ENCODE data around the gene MRPL38.

Gene MRPL38

DNA sequence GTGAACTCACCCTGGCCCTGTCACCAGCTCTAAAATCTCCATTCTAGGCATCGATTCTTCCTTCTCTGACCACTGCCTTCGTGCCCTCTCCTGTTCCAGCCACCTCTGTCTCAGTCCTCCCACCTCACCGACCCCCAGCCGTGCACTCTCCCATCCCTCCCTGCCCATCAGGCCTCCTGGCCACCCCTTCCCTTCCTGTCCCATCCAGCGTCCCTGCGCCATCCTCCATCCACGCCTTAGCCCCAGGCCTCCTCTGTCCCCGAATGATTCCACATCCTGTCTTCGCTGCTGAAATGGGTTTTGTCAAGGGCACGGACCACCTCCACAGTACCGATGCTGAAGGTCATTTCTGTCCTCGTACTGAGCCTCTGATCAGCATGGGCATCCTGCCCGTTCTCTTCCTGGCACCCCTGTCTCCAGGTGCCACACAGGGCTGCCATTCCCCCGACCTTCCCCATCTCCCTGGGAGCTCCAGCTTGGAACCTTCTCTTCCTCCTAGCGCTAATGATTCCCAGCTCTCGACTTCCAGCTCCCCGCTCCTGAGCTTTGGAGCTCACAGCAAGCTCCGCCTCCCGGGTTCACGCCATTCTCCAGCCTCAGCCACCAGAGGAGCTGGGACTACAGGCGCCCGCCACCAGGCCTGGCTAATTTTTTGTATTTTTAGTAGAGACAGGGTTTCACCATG is 10.5 kb downstream of the MRPL38 start:
- peaks cover 3 to 68% (median 42%) of the 10 kb centered on the region in 4 experiments for H3K36me3 ChIP-seq (ENCODE audit: control insufficient read depth in 4 of 4, insufficient read depth in 4 of 4, low read length in 3 of 4)
- H3K27me3 ChIP-seq (replicated peaks in 2 of 5; ENCODE audit: control insufficient read depth in 4 of 5, insufficient read depth in 5 of 5, low read length in 4 of 5): no peaks in the 10 kb centered on the region
- no peak overlapping the region for H3K27ac ChIP-seq (ENCODE audit: insufficient read depth in 1 of 2, low read depth in 1 of 2, low read length in 2 of 2, poor library complexity in 1 of 2, severe bottlenecking in 2 of 2)
- 95% methylated on average over 21 of the region's 22 CpGs for WGBS (ENCODE audit: insufficient coverage)
- CTCF ChIA-PET: interaction anchor here (1.0 to 15.2 kb wide), 8 partner anchors 8 to 136 kb away, joined by 3 to 173 read pairs (median 5); partner anchors contain the start of genes TRIM47, UNC13D and WBP2
- H3K9me3 ChIP-seq (ENCODE audit: control extremely low read depth in 1 of 5, control insufficient read depth in 4 of 5, insufficient read depth in 2 of 5, low read depth in 1 of 5, low read length in 4 of 5): no peaks in the 10 kb centered on the region
- POLR2A ChIA-PET: interaction anchor here (1.2 kb wide), 1 partner anchor 38 kb away, joined by 3 read pairs; no protein-coding TSS in a partner anchor
- H3K4me1 ChIP-seq (ENCODE audit: control extremely low read depth in 1 of 4, control insufficient read depth in 4 of 4, insufficient read depth in 4 of 4, low read length in 3 of 4): peaks cover 2 to 25% (median 20%) of the 10 kb centered on the region in 4 experiments
- H3K4me3 ChIP-seq (ENCODE audit: control insufficient read depth in 1 of 7, extremely low read depth in 1 of 7, insufficient read depth in 4 of 7, low read depth in 2 of 7, low read length in 6 of 7): no peak overlapping the region
- no peak for DNase-seq

DNA sequence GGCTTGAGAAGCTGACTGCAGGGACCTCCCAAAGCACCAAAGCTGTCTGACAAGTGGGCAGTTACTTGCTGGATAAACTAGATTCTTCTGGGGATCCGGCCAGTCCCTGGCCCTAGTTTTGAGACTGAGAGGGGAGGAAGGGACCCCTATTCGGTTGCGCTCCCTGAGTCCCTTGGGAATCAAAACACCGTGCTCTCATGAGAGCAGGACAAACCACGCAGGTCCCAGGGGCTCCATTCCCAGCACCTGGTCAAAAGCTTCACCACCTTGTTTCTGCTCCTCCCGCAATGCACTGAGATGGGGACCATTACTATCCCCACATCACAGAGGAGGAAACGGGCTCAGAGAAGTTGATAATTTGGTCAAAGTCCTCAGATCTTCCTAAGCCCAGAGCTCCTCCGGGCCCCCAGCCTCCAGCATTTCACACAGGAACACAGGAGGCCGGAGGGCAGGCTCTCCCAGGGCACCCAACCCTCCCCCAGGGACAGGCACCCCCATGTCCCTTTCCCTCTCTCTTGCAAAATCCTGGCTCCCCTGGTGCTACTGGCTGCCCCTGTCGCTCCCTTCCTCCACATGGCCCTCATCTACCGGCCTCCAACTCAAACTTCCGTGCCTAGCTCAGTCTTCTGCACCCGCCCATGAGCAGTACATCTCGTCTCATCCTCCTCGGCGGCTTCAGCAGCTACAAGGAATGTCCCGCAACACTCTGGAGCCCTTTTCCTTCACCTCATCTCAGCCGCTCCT is 11.2 kb downstream of the MRPL38 start:
- Histone ChIP-seq H3K36me3 (ENCODE audit: control insufficient read depth in 4 of 4, insufficient read depth in 4 of 4, low read length in 3 of 4) (peaks cover 4 to 61% (median 36%) of the 10 kb centered on the region in 4 experiments), H3K9me3 (ENCODE audit: control extremely low read depth in 1 of 5, control insufficient read depth in 4 of 5, insufficient read depth in 2 of 5, low read depth in 1 of 5, low read length in 4 of 5) (no peaks in the 10 kb centered on the region), H3K4me3 (ENCODE audit: control insufficient read depth in 1 of 7, extremely low read depth in 1 of 7, insufficient read depth in 4 of 7, low read depth in 2 of 7, low read length in 6 of 7) (no peak overlapping the region), H3K27me3 (replicated peaks in 2 of 5; ENCODE audit: control insufficient read depth in 4 of 5, insufficient read depth in 5 of 5, low read length in 4 of 5) (no peaks in the 10 kb centered on the region), H3K27ac (ENCODE audit: insufficient read depth in 1 of 2, low read depth in 1 of 2, low read length in 2 of 2, poor library complexity in 1 of 2, severe bottlenecking in 2 of 2) (no peak overlapping the region), H3K4me1 (ENCODE audit: control extremely low read depth in 1 of 4, control insufficient read depth in 4 of 4, insufficient read depth in 4 of 4, low read length in 3 of 4) (peaks cover 2 to 25% (median 20%) of the 10 kb centered on the region in 4 experiments)
- 94% methylated on average over 15 of the region's 18 CpGs for WGBS (ENCODE audit: insufficient coverage)
- ChIA-PET CTCF (interaction anchor here (1.0 to 15.2 kb wide), 5 partner anchors 9 to 137 kb away, joined by 3 to 173 read pairs (median 4); partner anchors contain the start of genes TRIM47 and WBP2), POLR2A (interaction anchor here (1.2 kb wide), 1 partner anchor 29 kb away, joined by 3 read pairs; no protein-coding TSS in a partner anchor)
- no peak for DNase-seq

DNA sequence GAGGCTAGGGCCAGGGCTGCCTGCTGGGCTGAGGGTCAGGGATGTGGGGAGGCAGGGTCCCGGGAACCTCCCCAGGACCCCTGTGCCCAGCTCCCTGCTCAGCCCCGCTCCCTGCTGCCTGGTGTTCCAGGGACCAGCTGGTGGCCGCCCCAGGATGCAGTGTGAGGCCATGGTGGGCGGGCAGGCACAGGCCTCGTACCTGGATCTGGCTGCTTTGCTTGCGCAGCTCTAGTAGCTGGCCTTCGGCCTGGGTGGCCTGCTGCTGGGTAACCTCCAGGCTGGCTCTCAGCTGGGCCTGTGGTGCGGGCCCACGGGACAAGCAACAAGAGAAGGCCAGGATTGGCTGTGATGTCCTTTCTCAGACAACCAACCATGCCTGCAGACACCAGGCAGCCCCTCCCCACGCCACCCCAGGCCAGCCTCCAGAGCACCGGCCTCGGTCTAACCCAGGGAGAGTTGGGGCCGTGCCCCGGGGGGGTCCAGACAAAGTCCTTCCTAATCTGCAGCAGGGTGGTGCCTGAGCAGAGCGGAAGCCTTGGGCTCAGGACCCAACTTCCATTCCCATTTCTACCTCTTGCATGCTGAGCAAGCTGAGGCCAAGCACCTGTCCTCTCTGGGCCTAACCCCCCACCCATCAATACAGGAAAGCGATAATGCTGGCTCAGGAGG is 12.0 kb downstream of the MRPL38 start:
- CTCF ChIA-PET: interaction anchor here (1.2 to 15.2 kb wide), 3 partner anchors 10 to 37 kb away, joined by 3 to 173 read pairs (median 6); partner anchors contain the start of genes TRIM47 and WBP2
- no peak overlapping the region for H3K27ac ChIP-seq (ENCODE audit: insufficient read depth in 1 of 2, low read depth in 1 of 2, low read length in 2 of 2, poor library complexity in 1 of 2, severe bottlenecking in 2 of 2)

DNA sequence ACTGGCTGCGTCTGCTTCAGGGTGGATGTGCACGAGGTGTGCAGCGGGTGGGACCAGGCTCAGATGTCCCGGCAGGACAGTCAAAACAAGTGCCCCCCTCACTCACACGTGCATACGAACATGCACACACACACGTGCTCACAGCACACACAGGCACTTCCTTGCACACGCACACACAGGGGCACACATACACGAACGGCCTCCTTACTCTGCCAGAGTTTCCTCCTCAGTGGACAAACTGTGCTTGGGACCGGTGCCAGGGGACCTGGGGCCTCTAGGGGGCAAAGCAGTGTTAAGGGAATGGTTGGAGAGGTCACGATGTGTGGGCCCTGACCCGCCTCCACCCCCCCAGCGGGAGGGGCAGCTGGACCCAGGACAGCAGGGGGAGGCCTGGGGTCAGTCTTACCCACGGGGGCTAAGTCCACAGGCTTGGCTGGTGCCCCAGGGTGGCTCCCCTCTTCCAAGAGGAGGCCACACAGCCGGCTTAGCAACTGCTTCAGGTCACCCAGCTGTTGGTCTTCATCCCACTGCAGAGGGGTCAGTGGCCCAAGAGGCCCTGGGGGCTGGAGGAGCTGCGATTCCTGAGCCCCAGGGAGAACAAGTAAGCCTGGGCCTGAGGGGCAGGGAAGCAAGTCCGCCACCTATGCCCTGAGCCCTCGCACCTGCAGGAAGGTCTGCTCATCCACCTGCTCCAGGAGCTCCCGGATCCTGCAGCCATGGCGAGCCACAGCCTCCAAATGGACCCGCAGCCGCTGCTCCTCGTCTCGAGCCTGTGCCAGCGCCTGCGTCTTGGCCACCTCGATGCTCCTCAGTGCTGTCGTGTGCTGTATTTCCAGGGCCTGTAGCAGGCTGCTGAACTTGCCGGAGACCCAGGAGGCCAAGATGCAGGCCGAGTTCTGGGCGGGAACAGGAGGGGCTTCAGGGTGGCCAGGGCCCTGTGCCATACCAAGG is 12.8 kb downstream of the MRPL38 start:
- POLR2A ChIA-PET: interaction anchor here (1.2 kb wide), 1 partner anchor 28 kb away, joined by 3 read pairs; no protein-coding TSS in a partner anchor
- H3K4me1 ChIP-seq (ENCODE audit: control extremely low read depth in 1 of 4, control insufficient read depth in 4 of 4, insufficient read depth in 4 of 4, low read length in 3 of 4): peaks cover 2 to 19% (median 14%) of the 10 kb centered on the region in 4 experiments

More for the DNA sequence above, 12.0 kb downstream of the MRPL38 start:
- 97% methylated on average over 11 of the region's 16 CpGs for WGBS (ENCODE audit: insufficient coverage)
- Histone ChIP-seq H3K4me1 (ENCODE audit: control extremely low read depth in 1 of 4, control insufficient read depth in 4 of 4, insufficient read depth in 4 of 4, low read length in 3 of 4) (peaks cover 2 to 25% (median 20%) of the 10 kb centered on the region in 4 experiments), H3K27me3 (replicated peaks in 2 of 5; ENCODE audit: control insufficient read depth in 4 of 5, insufficient read depth in 5 of 5, low read length in 4 of 5) (no peaks in the 10 kb centered on the region), H3K9me3 (ENCODE audit: control extremely low read depth in 1 of 5, control insufficient read depth in 4 of 5, insufficient read depth in 2 of 5, low read depth in 1 of 5, low read length in 4 of 5) (no peaks in the 10 kb centered on the region), H3K4me3 (ENCODE audit: control insufficient read depth in 1 of 7, extremely low read depth in 1 of 7, insufficient read depth in 4 of 7, low read depth in 2 of 7, low read length in 6 of 7) (no peak overlapping the region), H3K36me3 (ENCODE audit: control insufficient read depth in 4 of 4, insufficient read depth in 4 of 4, low read length in 3 of 4) (peaks cover 6 to 53% (median 32%) of the 10 kb centered on the region in 4 experiments)
- POLR2A ChIA-PET: interaction anchor here (1.2 kb wide), 1 partner anchor 28 kb away, joined by 3 read pairs; no protein-coding TSS in a partner anchor
- DNase-seq: no peak

DNA sequence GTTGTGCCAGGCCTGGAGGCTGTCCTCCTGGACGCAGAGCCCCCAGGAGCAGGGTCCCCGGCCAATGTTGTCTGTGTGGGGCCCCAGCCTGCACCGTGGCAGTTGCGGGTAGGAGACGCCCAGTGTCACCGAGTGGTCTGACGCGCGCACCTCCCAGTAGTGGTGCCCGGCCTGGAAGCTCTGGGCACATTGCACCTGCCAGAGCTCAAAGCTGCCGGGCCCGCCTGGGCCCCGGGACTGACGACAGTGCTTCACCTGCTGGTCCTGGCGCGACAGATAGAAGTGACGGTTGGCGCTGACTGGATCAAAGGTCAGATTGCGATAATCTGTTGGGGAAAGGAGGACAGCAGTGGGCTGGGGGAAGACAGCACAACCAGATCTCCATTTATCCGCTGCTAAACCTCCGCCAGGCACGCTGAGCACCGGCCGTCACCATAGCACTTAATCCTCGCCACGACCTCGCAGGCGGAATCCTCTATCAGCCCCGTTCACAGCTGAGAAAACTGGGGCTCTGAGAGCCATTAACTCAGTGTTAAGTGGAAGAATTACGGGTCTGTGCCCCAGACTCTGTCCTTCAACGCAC is 13.6 kb downstream of the MRPL38 start:
- Histone ChIP-seq H3K36me3 (ENCODE audit: control insufficient read depth in 4 of 4, insufficient read depth in 4 of 4, low read length in 3 of 4) (peaks cover 6 to 54% (median 32%) of the 10 kb centered on the region in 4 experiments), H3K4me3 (ENCODE audit: control insufficient read depth in 1 of 7, extremely low read depth in 1 of 7, insufficient read depth in 4 of 7, low read depth in 2 of 7, low read length in 6 of 7) (no peak overlapping the region), H3K27ac (ENCODE audit: insufficient read depth in 1 of 2, low read depth in 1 of 2, low read length in 2 of 2, poor library complexity in 1 of 2, severe bottlenecking in 2 of 2) (no peak overlapping the region), H3K27me3 (replicated peaks in 2 of 5; ENCODE audit: control insufficient read depth in 4 of 5, insufficient read depth in 5 of 5, low read length in 4 of 5) (no peaks in the 10 kb centered on the region), H3K4me1 (ENCODE audit: control extremely low read depth in 1 of 4, control insufficient read depth in 4 of 4, insufficient read depth in 4 of 4, low read length in 3 of 4) (peaks cover 2 to 19% (median 14%) of the 10 kb centered on the region in 4 experiments), H3K9me3 (ENCODE audit: control extremely low read depth in 1 of 5, control insufficient read depth in 4 of 5, insufficient read depth in 2 of 5, low read depth in 1 of 5, low read length in 4 of 5) (no peaks in the 10 kb centered on the region)
- no peak for DNase-seq
- ChIA-PET CTCF (interaction anchor here (0.6 to 15.2 kb wide), 5 partner anchors 8 to 671 kb away, joined by 3 to 173 read pairs (median 6); partner anchors contain the start of gene TRIM47), POLR2A (no interaction called here)
- 97% methylated on average over 31 of the region's 31 CpGs for WGBS (ENCODE audit: insufficient coverage)

More for the DNA sequence above, 12.8 kb downstream of the MRPL38 start:
- Histone ChIP-seq H3K27me3 (replicated peaks in 2 of 5; ENCODE audit: control insufficient read depth in 4 of 5, insufficient read depth in 5 of 5, low read length in 4 of 5) (no peaks in the 10 kb centered on the region), H3K27ac (ENCODE audit: insufficient read depth in 1 of 2, low read depth in 1 of 2, low read length in 2 of 2, poor library complexity in 1 of 2, severe bottlenecking in 2 of 2) (no peak overlapping the region), H3K4me3 (ENCODE audit: control insufficient read depth in 1 of 7, extremely low read depth in 1 of 7, insufficient read depth in 4 of 7, low read depth in 2 of 7, low read length in 6 of 7) (no peak overlapping the region), H3K9me3 (ENCODE audit: control extremely low read depth in 1 of 5, control insufficient read depth in 4 of 5, insufficient read depth in 2 of 5, low read depth in 1 of 5, low read length in 4 of 5) (no peaks in the 10 kb centered on the region), H3K36me3 (ENCODE audit: control insufficient read depth in 4 of 4, insufficient read depth in 4 of 4, low read length in 3 of 4) (peaks cover 6 to 51% (median 31%) of the 10 kb centered on the region in 4 experiments)
- WGBS (ENCODE audit: insufficient coverage): 92% methylated on average over 31 of the region's 32 CpGs
- CTCF ChIA-PET: interaction anchor here (0.6 to 15.2 kb wide), 7 partner anchors 9 to 671 kb away, joined by 3 to 173 read pairs (median 3); partner anchors contain the start of genes TRIM47 and WBP2
- DNase-seq: no peak

Measured in common myeloid progenitor, CD34-positive (primary cell).